ENCODE data around the gene QSOX2. TPM values are rescaled to one million over a fixed set of nuclear protein-coding genes. Genes with fewer than 3 reads are reported as not detected.

QSOX2 gene
- total RNA-seq, 2 experiments from 2014 or later = 14.4 TPM

- Histone ChIP-seq H3K9me3 (ENCODE audit: control insufficient read depth in 1 of 2, insufficient read depth in 1 of 2, low read length in 2 of 2) (no peaks in the 10 kb centered on the region), H3K4me1 (ENCODE audit: insufficient read depth, low read length) (peaks cover 9% of the 10 kb centered on the region), H3K27me3 (ENCODE audit: control insufficient read depth in 1 of 2, insufficient read depth in 2 of 2, low read length in 2 of 2) (no peaks in the 10 kb centered on the region), H3K27ac (ENCODE audit: low read depth in 1 of 2, low read length in 2 of 2) (no peak overlapping the region), H3K4me3 (ENCODE audit: low read length) (no peak overlapping the region), H3K36me3 (ENCODE audit: insufficient read depth, low read length) (no peaks in the 10 kb centered on the region)
- TF ChIP-seq CTCF (IDR thresholded peaks at IDR 0.05) = no peak
- ATAC-seq (ENCODE audit: poor library complexity) (no peak), DNase-seq (no peak)
- intact Hi-C loops (cut with DNase I, micrococcal nuclease) = loop anchor here in 1 of 2 experiments (10.0 kb wide), 1 partner anchor 681 kb away; no protein-coding TSS in a partner anchor
- Mint-ChIP-seq H3K4me3 (no peak overlapping the region), H3K36me3 (ENCODE audit: low read depth) (no peaks in the 10 kb centered on the region), H3K27me3 (peaks cover 5% of the 10 kb centered on the region), H3K4me1 (ENCODE audit: low read depth) (peaks cover 5% of the 10 kb centered on the region), H3K9me3 (no peaks in the 10 kb centered on the region), H3K27ac (no peak overlapping the region)
- POLR2A ChIA-PET = no interaction called here
- CTCF ChIA-PET = no interaction called here
Measured at GRCh38 chr9:136285501-136286358, 40.1 kb upstream of the QSOX2 start.

- Mint-ChIP-seq H3K4me1 (ENCODE audit: low read depth) (peaks cover 5% of the 10 kb centered on the region), H3K4me3 (no peak overlapping the region), H3K27me3 (peaks cover 5% of the 10 kb centered on the region), H3K9me3 (no peaks in the 10 kb centered on the region), H3K27ac (no peak overlapping the region), H3K36me3 (ENCODE audit: low read depth) (no peaks in the 10 kb centered on the region)
- no peak overlapping the region for H3K4me3 ChIP-seq (ENCODE audit: low read length)
- no peaks in the 10 kb centered on the region for H3K36me3 ChIP-seq (ENCODE audit: insufficient read depth, low read length)
- POLR2A ChIA-PET = no interaction called here
- no peak for ATAC-seq (ENCODE audit: poor library complexity)
- DNase-seq = no peak
- H3K9me3 ChIP-seq (ENCODE audit: control insufficient read depth in 1 of 2, insufficient read depth in 1 of 2, low read length in 2 of 2) = no peaks in the 10 kb centered on the region
- peaks cover 9% of the 10 kb centered on the region for H3K4me1 ChIP-seq (ENCODE audit: insufficient read depth, low read length)
- no peak overlapping the region for H3K27ac ChIP-seq (ENCODE audit: low read depth in 1 of 2, low read length in 2 of 2)
- H3K27me3 ChIP-seq (ENCODE audit: control insufficient read depth in 1 of 2, insufficient read depth in 2 of 2, low read length in 2 of 2) = no peaks in the 10 kb centered on the region
- intact Hi-C loops (cut with DNase I, micrococcal nuclease) = loop anchor here in 1 of 2 experiments (5.0 to 10.0 kb wide), 2 partner anchors 318 to 680 kb away; no protein-coding TSS in a partner anchor
- CTCF ChIA-PET = no interaction called here
- no peak for TF ChIP-seq CTCF (IDR thresholded peaks at IDR 0.05)
Measured at GRCh38 chr9:136284951-136285350, 39.3 kb upstream of the QSOX2 start.

- POLR2A ChIA-PET = no interaction called here
- Histone ChIP-seq H3K36me3 (ENCODE audit: insufficient read depth, low read length) (no peaks in the 10 kb centered on the region), H3K27ac (ENCODE audit: low read depth in 1 of 2, low read length in 2 of 2) (no peak overlapping the region), H3K27me3 (ENCODE audit: control insufficient read depth in 1 of 2, insufficient read depth in 2 of 2, low read length in 2 of 2) (no peaks in the 10 kb centered on the region), H3K9me3 (ENCODE audit: control insufficient read depth in 1 of 2, insufficient read depth in 1 of 2, low read length in 2 of 2) (no peaks in the 10 kb centered on the region), H3K4me1 (ENCODE audit: insufficient read depth, low read length) (peaks cover 9% of the 10 kb centered on the region), H3K4me3 (ENCODE audit: low read length) (no peak overlapping the region)
- TF ChIP-seq CTCF (IDR thresholded peaks at IDR 0.05) = no peak
- no peak for DNase-seq
- ATAC-seq (ENCODE audit: poor library complexity) = no peak
- Mint-ChIP-seq H3K9me3 (no peaks in the 10 kb centered on the region), H3K4me1 (ENCODE audit: low read depth) (peaks cover 5% of the 10 kb centered on the region), H3K27me3 (peaks cover 5% of the 10 kb centered on the region), H3K27ac (no peak overlapping the region), H3K4me3 (no peak overlapping the region), H3K36me3 (ENCODE audit: low read depth) (no peaks in the 10 kb centered on the region)
- intact Hi-C loops (cut with DNase I, micrococcal nuclease) = loop anchor here in 1 of 2 experiments (5.0 to 10.0 kb wide), 2 partner anchors 317 to 680 kb away; no protein-coding TSS in a partner anchor
- CTCF ChIA-PET = no interaction called here
Measured at GRCh38 chr9:136284311-136284710, 38.7 kb upstream of the QSOX2 start.
